Keratinocyte (primary cell): ENCODE data around the gene HSH2D.

ENCODE experiments used
- EZH2 ChIP-seq: IDR thresholded peaks from one replicate; pipeline ENCODE4 v1.6.1; 2012; ENCODE audit warnings: inconsistent platforms, mild to moderate bottlenecking, low read length, moderate library complexity
- TF ChIP-seq, protein P1 (sequence below), 3 experiments: IDR thresholded peaks in 1 of 3; conservative IDR thresholded peaks in 1 of 3; optimal IDR thresholded peaks in 1 of 3; 2 replicates in 2 of 3; 3 replicates in 1 of 3; pipeline versions ENCODE3 to v1.5.1; 2011; ENCODE audit warnings: low read length in 3 of 3, mild to moderate bottlenecking in 3 of 3, moderate library complexity in 2 of 3, control low read depth in 1 of 3, inconsistent platforms in 1 of 3; ENCODE audit not compliant: insufficient read depth in 2 of 3; ENCODE audit errors: extremely low read depth in 1 of 3

DNA sequence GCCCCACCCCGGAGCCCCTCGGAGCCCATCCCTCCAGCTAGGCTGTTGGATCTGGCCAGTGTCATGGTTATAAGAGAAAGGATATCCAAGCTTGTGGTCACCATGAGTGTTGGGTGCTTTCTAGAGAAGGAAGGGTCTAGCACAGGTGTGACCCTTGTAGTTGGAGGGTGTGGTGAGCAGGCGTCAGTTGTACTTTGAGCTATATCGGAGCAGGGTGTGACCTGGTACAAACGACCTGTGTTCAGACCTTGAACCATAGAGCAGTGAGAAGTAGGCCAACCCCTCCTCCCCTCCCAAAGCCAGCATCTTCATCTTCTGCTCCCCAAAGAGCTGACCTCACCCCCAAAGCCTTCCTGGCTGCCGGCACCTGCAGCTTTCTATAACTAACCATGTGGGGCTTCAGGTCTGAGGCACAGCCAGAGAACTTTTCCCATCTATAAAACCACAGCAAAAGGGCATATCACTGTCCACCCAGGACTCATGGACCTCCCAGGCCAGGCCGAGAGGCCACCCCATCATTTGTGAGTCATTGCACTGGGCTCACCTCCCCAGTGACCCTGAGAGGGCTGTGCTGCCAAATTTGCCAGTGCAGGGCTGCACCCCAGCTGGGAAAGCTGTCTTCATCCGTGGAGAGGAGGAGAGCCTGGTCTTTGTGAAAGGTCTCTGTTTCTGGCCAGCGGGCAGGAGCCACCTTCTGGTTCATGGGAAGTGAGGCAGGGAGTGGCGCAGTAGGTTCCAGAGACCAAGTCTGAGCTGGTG, 17.6 kb upstream of the HSH2D start:
- TF ChIP-seq, protein P1, sequence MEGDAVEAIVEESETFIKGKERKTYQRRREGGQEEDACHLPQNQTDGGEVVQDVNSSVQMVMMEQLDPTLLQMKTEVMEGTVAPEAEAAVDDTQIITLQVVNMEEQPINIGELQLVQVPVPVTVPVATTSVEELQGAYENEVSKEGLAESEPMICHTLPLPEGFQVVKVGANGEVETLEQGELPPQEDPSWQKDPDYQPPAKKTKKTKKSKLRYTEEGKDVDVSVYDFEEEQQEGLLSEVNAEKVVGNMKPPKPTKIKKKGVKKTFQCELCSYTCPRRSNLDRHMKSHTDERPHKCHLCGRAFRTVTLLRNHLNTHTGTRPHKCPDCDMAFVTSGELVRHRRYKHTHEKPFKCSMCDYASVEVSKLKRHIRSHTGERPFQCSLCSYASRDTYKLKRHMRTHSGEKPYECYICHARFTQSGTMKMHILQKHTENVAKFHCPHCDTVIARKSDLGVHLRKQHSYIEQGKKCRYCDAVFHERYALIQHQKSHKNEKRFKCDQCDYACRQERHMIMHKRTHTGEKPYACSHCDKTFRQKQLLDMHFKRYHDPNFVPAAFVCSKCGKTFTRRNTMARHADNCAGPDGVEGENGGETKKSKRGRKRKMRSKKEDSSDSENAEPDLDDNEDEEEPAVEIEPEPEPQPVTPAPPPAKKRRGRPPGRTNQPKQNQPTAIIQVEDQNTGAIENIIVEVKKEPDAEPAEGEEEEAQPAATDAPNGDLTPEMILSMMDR (optimal IDR thresholded peaks at IDR 0.05 in 1 of 3, IDR thresholded peaks at IDR 0.05 in 1 of 3, conservative IDR thresholded peaks at IDR 0.05 in 1 of 3; ENCODE audit: extremely low read depth in 1 of 3, insufficient read depth in 2 of 3, low read length in 3 of 3): no peak
- TF ChIP-seq EZH2: no peak
